Measurements from ENCODE around the gene NPPC.

DNA sequence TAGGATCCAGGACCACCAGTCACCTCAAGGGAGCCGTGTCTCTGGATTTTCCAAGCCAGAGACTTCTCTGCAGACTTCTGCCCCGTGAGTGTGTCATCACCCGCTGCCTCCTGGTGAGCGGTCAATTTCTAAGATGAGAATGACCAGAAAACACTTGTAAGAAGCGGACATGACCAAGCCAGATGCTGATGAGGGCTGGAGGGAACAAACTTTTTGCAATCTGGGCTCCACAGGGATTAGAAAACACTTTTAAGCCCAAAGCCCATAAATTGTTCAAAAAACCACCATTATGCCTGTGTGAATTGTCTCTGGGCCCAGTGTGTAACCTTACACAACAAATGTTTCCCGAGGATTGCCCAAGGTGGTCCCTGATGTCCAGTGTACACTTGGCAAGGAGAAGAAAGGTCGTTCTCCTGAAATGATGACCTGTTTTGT lies 5.3 kb upstream of the NPPC start:
- TF ChIP-seq ARNTL (CRISPR knock-in tag; IDR thresholded peaks at IDR 0.05; ENCODE audit: borderline replicate concordance, low read depth) (no peak), ZFP3 (CRISPR knock-in tag; IDR thresholded peaks at IDR 0.05) (no peak), ZNF565 (CRISPR knock-in tag; conservative IDR thresholded peaks at IDR 0.05; ENCODE audit: low read depth) (no peak), CREB5 (CRISPR knock-in tag; IDR thresholded peaks at IDR 0.05; ENCODE audit: low read depth) (no peak), PPARA (CRISPR knock-in tag; IDR thresholded peaks at IDR 0.05; ENCODE audit: borderline replicate concordance) (no peak), OSR1 (CRISPR knock-in tag; IDR thresholded peaks at IDR 0.05) (no peak), PATZ1 (CRISPR knock-in tag; IDR thresholded peaks at IDR 0.05; ENCODE audit: borderline replicate concordance) (no peak)

Measured in SK-N-SH treated with all-trans-retinoic acid at 6 μM for 48 hours (cell line).